B cell (primary cell): ENCODE measurements around the gene EID2B. TPM values are rescaled to one million over a fixed set of nuclear protein-coding genes. Genes with fewer than 3 reads are reported as not detected.

Experiments
- ATAC-seq: fragments of 200-7000 bp; cut with Tn5 transposase; one replicate; pipeline ENCODE4 v1.10.0; 2021; ENCODE audit warnings: low read depth, mild to moderate bottlenecking, moderate number of reproducible peaks, moderate library complexity
- CTCF ChIA-PET: fragments of 350-600 bp; sonication (Branson Sonifier 250); formaldehyde crosslinking; loops from one replicate; lab custom pipeline; 2021; ENCODE audit warnings: antibody characterized with exemption, inconsistent platforms; lab: Charles Lee
- POLR2A ChIA-PET: fragments of 350-600 bp; sonication (Branson Sonifier 250); formaldehyde crosslinking; loops from one replicate; lab custom pipeline; 2021; ENCODE audit warnings: antibody characterized with exemption; lab: Charles Lee
- DNase-seq: peaks from one replicate; pipeline ENCODE4 v3.0.0; 2013
- H2AFZ ChIP-seq: 2 replicates; pipeline ENCODE4 v1.6.1; 2012; ENCODE audit warnings: mild to moderate bottlenecking, low read depth, low read length; ENCODE audit not compliant: insufficient read depth, poor library complexity, severe bottlenecking
- H3K27ac ChIP-seq, 2 donors: 1 replicate in 1 of 2; 2 replicates in 1 of 2; pipeline ENCODE4 v1.5.1; 2012 to 2013; ENCODE audit warnings: low read length in 2 of 2, mild to moderate bottlenecking in 2 of 2, moderate library complexity in 1 of 2
- H3K27me3 ChIP-seq, 4 experiments: fragments of 200-600 bp in 1 of 4; sonication (generic) in 1 of 4; replicated peaks in 1 of 4; 1 replicate in 2 of 4; 2 replicates in 2 of 4; pipeline versions ENCODE4 v1.6.1 to v1.7.0; 2013 to 2016; ENCODE audit warnings: low read length in 3 of 4, mild to moderate bottlenecking in 2 of 4, mixed read lengths in 1 of 4, moderate library complexity in 1 of 4; ENCODE audit not compliant: insufficient read depth in 4 of 4, control insufficient read depth in 3 of 4; ENCODE audit errors: control extremely low read depth in 1 of 4
- H3K36me3 ChIP-seq, 2 experiments: replicated peaks in 1 of 2; 1 replicate in 1 of 2; 2 replicates in 1 of 2; pipeline versions ENCODE4 v1.6.1 to v1.7.1; 2013; ENCODE audit warnings: low read length in 1 of 2; ENCODE audit not compliant: insufficient read depth in 2 of 2, control insufficient read depth in 1 of 2; ENCODE audit errors: control extremely low read depth in 1 of 2, extremely low read depth in 1 of 2
- H3K4me1 ChIP-seq, 2 donors: fragments of 200-600 bp in 1 of 2; sonication (generic) in 1 of 2; 1 replicate in 1 of 2; 2 replicates in 1 of 2; pipeline versions ENCODE4 v1.5.1 to v1.6.1; 2013 to 2017; ENCODE audit warnings: low read length in 2 of 2; ENCODE audit not compliant: control insufficient read depth in 2 of 2, insufficient read depth in 2 of 2
- H3K4me2 ChIP-seq: replicated peaks from 2 replicates; pipeline ENCODE3; 2012; ENCODE audit warnings: mild to moderate bottlenecking, low read depth, low read length; ENCODE audit not compliant: poor library complexity, severe bottlenecking
- H3K4me3 ChIP-seq, 5 experiments: fragments of 200-600 bp in 1 of 5; sonication (generic) in 1 of 5; 1 replicate in 3 of 5; 2 replicates in 2 of 5; pipeline versions ENCODE4 v1.5.1 to v1.7.0; 2011 to 2016; ENCODE audit warnings: low read length in 4 of 5, mild to moderate bottlenecking in 4 of 5, low read depth in 2 of 5, control low read depth in 1 of 5, moderate library complexity in 1 of 5; ENCODE audit not compliant: insufficient read depth in 1 of 5; ENCODE audit errors: control extremely low read depth in 1 of 5, extremely low read depth in 1 of 5
- H3K79me2 ChIP-seq: fragments of 200-600 bp; sonication (generic); one replicate; pipeline ENCODE4 v1.6.0; 2016; ENCODE audit warnings: low read length; ENCODE audit not compliant: control insufficient read depth, insufficient read depth
- H3K9ac ChIP-seq: fragments of 200-600 bp; sonication (generic); 2 replicates; pipeline ENCODE4 v1.6.1; 2017; ENCODE audit warnings: mild to moderate bottlenecking, low read length, moderate library complexity
- H3K9me3 ChIP-seq, 3 donors: one replicate each; pipeline versions ENCODE4 v1.6.1 to v1.7.1; 2013; ENCODE audit warnings: low read length in 2 of 3; ENCODE audit not compliant: control insufficient read depth in 2 of 3, insufficient read depth in 1 of 3; ENCODE audit errors: control extremely low read depth in 1 of 3
- H4K20me1 ChIP-seq: 2 replicates; pipeline ENCODE4 v1.6.0; 2012; ENCODE audit warnings: mild to moderate bottlenecking, low read length; ENCODE audit not compliant: insufficient read depth, control insufficient read depth, poor library complexity, severe bottlenecking
- H3K27ac Mint-ChIP-seq: one replicate; pipeline ENCODE4 v1.8.0; 2021; ENCODE audit warnings: mixed read lengths
- H3K27me3 Mint-ChIP-seq: one replicate; pipeline ENCODE4 v1.8.0; 2021; ENCODE audit warnings: mixed read lengths
- H3K4me1 Mint-ChIP-seq: one replicate; pipeline ENCODE4 v1.8.0; 2021; ENCODE audit warnings: mixed read lengths
- H3K4me3 Mint-ChIP-seq: one replicate; pipeline ENCODE4 v1.8.0; 2021; ENCODE audit warnings: mixed read lengths
- H3K9me3 Mint-ChIP-seq: one replicate; pipeline ENCODE4 v1.8.0; 2022; ENCODE audit warnings: mixed read lengths; ENCODE audit not compliant: insufficient read depth
- CTCF ChIP-seq: fragments of 200-600 bp; IDR thresholded peaks from one replicate; pipeline ENCODE4 v1.8.0; 2022; ENCODE audit warnings: antibody characterized with exemption, mild to moderate bottlenecking
- EZH2 ChIP-seq: IDR thresholded peaks from 2 replicates; pipeline ENCODE4 v1.6.1; 2012; ENCODE audit warnings: borderline replicate concordance, low read depth, mild to moderate bottlenecking, moderate library complexity, low read length; ENCODE audit not compliant: insufficient read depth, poor library complexity, severe bottlenecking
- WGBS: methylation state at CpG from one replicate; pipeline ENCODE4 v1.1.5; 2013; ENCODE audit warnings: missing lambda C conversion rate; ENCODE audit not compliant: insufficient coverage; 5-methylcytosine and 5-hydroxymethylcytosine counted together
- intact Hi-C: fragments of 100-400 bp; cut with micrococcal nuclease; formaldehyde crosslinking; loops from one replicate; pipeline ENCODE4 v1.10.0; 2022
- polyA plus RNA-seq: library from polyadenylated mRNA; depleted of rRNA; stranded (reverse); fragments of >200 nt; gene quantifications from 2 replicates; pipeline ENCODE4 v1.2.3, GENCODE V29; 2012
- total RNA-seq, 2 donors: library from RNA; stranded (reverse); fragments of 120-200 nt in 1 of 2; gene quantifications; 1 replicate in 1 of 2; 2 replicates in 1 of 2; pipeline versions ENCODE4 v1.2.3 to v1.2.4, GENCODE V29; 2013 to 2022

The EID2B gene
- total and polyA plus RNA-seq, 2 donors (not counting 1 experiment from before 2014, with no cell fraction given), result 3.0 to 6.0 TPM

- CTCF ChIA-PET, result no interaction called here
- no peak overlapping the region for H2AFZ ChIP-seq
- no peaks in the 10 kb centered on the region for H3K79me2 ChIP-seq
- Mint-ChIP-seq H3K4me3 (no peak overlapping the region), H3K4me1 (peaks cover 6% of the 10 kb centered on the region), H3K27ac (no peak overlapping the region), H3K27me3 (peaks cover 17% of the 10 kb centered on the region), H3K9me3 (no peaks in the 10 kb centered on the region)
- H3K4me2 ChIP-seq, result no peak overlapping the region
- peaks cover 6% of the 10 kb centered on the region in 2 donors for H3K4me1 ChIP-seq
- peaks cover 0 to 15% (median 11%) of the 10 kb centered on the region in 4 experiments for H3K27me3 ChIP-seq
- no peaks in the 10 kb centered on the region for H4K20me1 ChIP-seq
- POLR2A ChIA-PET, result no interaction called here
- no peak overlapping the region for H3K4me3 ChIP-seq
- H3K9me3 ChIP-seq, result peaks cover 0 to 5% (median 0%) of the 10 kb centered on the region in 3 donors
- WGBS, result 100% methylated on average over 2 of the region's 8 CpGs
- no peak overlapping the region for H3K9ac ChIP-seq
- DNase-seq (no peak), ATAC-seq (no peak)
- no peak for TF ChIP-seq EZH2
- TF ChIP-seq CTCF, result no peak
- no peak overlapping the region for H3K27ac ChIP-seq
- peaks cover 0 to 3% of the 10 kb centered on the region in 2 experiments for H3K36me3 ChIP-seq
- intact Hi-C loops, result no loop called here
These were observed 11.8 kb downstream of the EID2B start for GRCh38 chr19:39520541-39521484.

- ATAC-seq (no peak), DNase-seq (no peak)
- Histone ChIP-seq H3K4me3 (no peak overlapping the region), H3K27me3 (peaks cover 0 to 33% (median 28%) of the 10 kb centered on the region in 4 experiments), H3K79me2 (no peaks in the 10 kb centered on the region), H3K4me2 (no peak overlapping the region), H3K27ac (no peak overlapping the region), H3K4me1 (peaks cover 20 to 24% of the 10 kb centered on the region in 2 donors), H3K9me3 (peaks cover 0 to 22% (median 0%) of the 10 kb centered on the region in 3 donors), H4K20me1 (no peaks in the 10 kb centered on the region), H3K9ac (no peak overlapping the region), H3K36me3 (no peaks in the 10 kb centered on the region), H2AFZ (no peak overlapping the region)
- CTCF ChIA-PET, result interaction anchor here (1.8 kb wide), 1 partner anchor 12 kb away, joined by 4 read pairs; no protein-coding TSS in a partner anchor
- intact Hi-C loops, result no loop called here
- Mint-ChIP-seq H3K4me1 (peaks cover 16% of the 10 kb centered on the region), H3K9me3 (no peaks in the 10 kb centered on the region), H3K27ac (no peak overlapping the region), H3K4me3 (no peak overlapping the region), H3K27me3 (peaks cover 25% of the 10 kb centered on the region)
- POLR2A ChIA-PET, result no interaction called here
- TF ChIP-seq EZH2 (no peak), CTCF (no peak)
- 90% methylated on average over 7 of the region's 9 CpGs for WGBS
These were observed 13.7 kb downstream of the EID2B start for GRCh38 chr19:39518975-39519374.
